Prostate gland (tissue), 2 donors: Measurements from ENCODE around the gene UBN1.

ENCODE experiments used
- POLR2A ChIP-seq: fragments of 450-650 bp; IDR thresholded peaks from one replicate; pipeline ENCODE4 v1.6.1; 2016; ENCODE audit warnings: antibody characterized with exemption, mild to moderate bottlenecking
- POLR2AphosphoS5 ChIP-seq: sonication (generic); formaldehyde crosslinking; IDR thresholded peaks from one replicate; pipeline ENCODE4 v1.6.1; 2017; ENCODE audit warnings: antibody characterized with exemption
- TF ChIP-seq, protein P1 (sequence below), 4 experiments: fragments of 200-600 bp in 2 of 4; fragments of 450-650 bp in 2 of 4; sonication (generic) in 2 of 4; IDR thresholded peaks; 1 replicate in 3 of 4; 2 replicates in 1 of 4; pipeline ENCODE4 v1.5.1; 2016 to 2019; ENCODE audit warnings: antibody characterized with exemption in 4 of 4, mild to moderate bottlenecking in 2 of 4, moderate library complexity in 2 of 4

DNA sequence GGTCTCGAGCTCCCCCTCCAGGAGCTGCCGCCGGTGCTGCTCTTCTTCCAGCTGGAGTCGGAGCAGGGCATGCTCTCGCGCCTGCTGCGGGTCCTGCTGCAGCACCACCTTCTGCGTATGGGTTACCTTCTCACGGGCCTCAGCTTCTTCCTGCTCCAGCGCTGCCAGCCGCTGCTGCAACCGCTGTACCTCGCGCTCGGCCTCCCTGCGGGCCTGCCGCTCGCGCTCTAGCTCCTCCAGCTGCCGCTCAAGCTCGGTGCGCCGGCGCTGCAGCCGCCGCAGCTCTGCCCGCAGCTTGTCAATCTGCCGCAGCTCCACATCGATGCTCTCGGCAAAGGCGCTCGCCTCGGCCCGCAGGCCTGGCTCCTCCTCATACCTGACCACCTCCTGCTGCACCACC lies 36.9 kb downstream of the UBN1 start:
- no peak for TF ChIP-seq POLR2A
- TF ChIP-seq, protein P1, sequence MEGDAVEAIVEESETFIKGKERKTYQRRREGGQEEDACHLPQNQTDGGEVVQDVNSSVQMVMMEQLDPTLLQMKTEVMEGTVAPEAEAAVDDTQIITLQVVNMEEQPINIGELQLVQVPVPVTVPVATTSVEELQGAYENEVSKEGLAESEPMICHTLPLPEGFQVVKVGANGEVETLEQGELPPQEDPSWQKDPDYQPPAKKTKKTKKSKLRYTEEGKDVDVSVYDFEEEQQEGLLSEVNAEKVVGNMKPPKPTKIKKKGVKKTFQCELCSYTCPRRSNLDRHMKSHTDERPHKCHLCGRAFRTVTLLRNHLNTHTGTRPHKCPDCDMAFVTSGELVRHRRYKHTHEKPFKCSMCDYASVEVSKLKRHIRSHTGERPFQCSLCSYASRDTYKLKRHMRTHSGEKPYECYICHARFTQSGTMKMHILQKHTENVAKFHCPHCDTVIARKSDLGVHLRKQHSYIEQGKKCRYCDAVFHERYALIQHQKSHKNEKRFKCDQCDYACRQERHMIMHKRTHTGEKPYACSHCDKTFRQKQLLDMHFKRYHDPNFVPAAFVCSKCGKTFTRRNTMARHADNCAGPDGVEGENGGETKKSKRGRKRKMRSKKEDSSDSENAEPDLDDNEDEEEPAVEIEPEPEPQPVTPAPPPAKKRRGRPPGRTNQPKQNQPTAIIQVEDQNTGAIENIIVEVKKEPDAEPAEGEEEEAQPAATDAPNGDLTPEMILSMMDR (IDR thresholded peaks at IDR 0.05), result no peak
- TF ChIP-seq POLR2AphosphoS5, result no peak
